Ovary (tissue), 3 donors: ENCODE data around the gene TMEM272.

ENCODE experiments used
- CTCF ChIP-seq, 3 donors: fragments of 450-650 bp in 2 of 3; fragments of 200-600 bp in 1 of 3; IDR thresholded peaks; one replicate each; pipeline versions ENCODE4 v1.5.1 to v1.8.0; 2016 to 2022; ENCODE audit warnings: antibody characterized with exemption in 3 of 3, mild to moderate bottlenecking in 1 of 3
- EP300 ChIP-seq: sonication (generic); formaldehyde crosslinking; IDR thresholded peaks from one replicate; pipeline ENCODE4 v1.6.1; 2017; ENCODE audit warnings: antibody characterized with exemption
- POLR2A ChIP-seq: fragments of 450-650 bp; IDR thresholded peaks from one replicate; pipeline ENCODE4 v1.6.1; 2017; ENCODE audit warnings: antibody characterized with exemption, mild to moderate bottlenecking, moderate library complexity
- donor health status: DM: no; HTN: no; CAD: no.

- TF ChIP-seq POLR2A = no peak
- TF ChIP-seq EP300 = no peak
- no peak for TF ChIP-seq CTCF (IDR thresholded peaks at IDR 0.05)
Measured at GRCh38 chr13:51807041-51807440, 37.9 kb downstream of the TMEM272 start.
